HepG2 (cell line): ENCODE measurements around the gene ST6GALNAC4. TPM values are rescaled to one million over a fixed set of nuclear protein-coding genes. Genes with fewer than 3 reads are reported as not detected.

ENCODE experiments used
- ATAC-seq: fragments of 200-7000 bp; cut with Tn5 transposase; 3 replicates; pipeline ENCODE4 v1.9.1; 2020; ENCODE audit warnings: mild to moderate bottlenecking, moderate library complexity
- BruUV-seq: library from RNA; stranded (reverse); fragments of 400-500 nt; replicated peaks from 2 replicates; lab custom pipeline; 2021; lab: Mats Ljungman, UMichigan
- CTCF ChIA-PET: fragments of 300-600 bp; formaldehyde crosslinking; extraction: SDS; loops from one replicate; lab custom pipeline; 2021; ENCODE audit warnings: low total read pairs, inconsistent platforms, low intra/inter-chr PET ratio; lab: Yijun Ruan, JAX
- POLR2A ChIA-PET: fragments of 350-600 bp; sonication (Branson Sonifier 250); formaldehyde crosslinking; loops from one replicate; lab custom pipeline; 2020; ENCODE audit warnings: antibody characterized with exemption, inconsistent platforms; lab: Yijun Ruan, JAX
- DNase-seq: peaks from one replicate; pipeline ENCODE4 v3.0.0-alpha.2; 2015; ENCODE audit warnings: low spot score
- FAIRE-seq: peaks from 3 replicates; lab custom pipeline; 2011; peaks lifted over from hg19 to GRCh38; lab: Jason Lieb, UNC
- H2AFZ ChIP-seq: one replicate; pipeline ENCODE4 v1.6.1; 2011; ENCODE audit warnings: low read length, inconsistent platforms
- H3K27ac ChIP-seq: fragments of 300-600 bp; 3 replicates; pipeline ENCODE4 v1.8.0; 2011; ENCODE audit warnings: mixed run types, mild to moderate bottlenecking, mixed read lengths, low read length, inconsistent platforms; ENCODE audit not compliant: insufficient read depth; ENCODE audit errors: extremely low read length
- H3K27me3 ChIP-seq, 2 experiments: fragments of 200-600 bp in 1 of 2; 2 replicates in 1 of 2; 3 replicates in 1 of 2; pipeline versions ENCODE4 v1.6.0 to v1.8.0; 2011; ENCODE audit warnings: low read length in 2 of 2, mild to moderate bottlenecking in 2 of 2, moderate library complexity in 2 of 2, inconsistent platforms in 1 of 2; ENCODE audit not compliant: insufficient read depth in 2 of 2, control insufficient read depth in 1 of 2
- H3K36me3 ChIP-seq, 2 experiments: fragments of 200-600 bp in 1 of 2; replicated peaks in 1 of 2; 2 replicates in 1 of 2; 3 replicates in 1 of 2; pipeline versions ENCODE4 v1.5.1 to v1.8.0; 2011; ENCODE audit warnings: low read length in 2 of 2, inconsistent platforms in 1 of 2; ENCODE audit not compliant: insufficient read depth in 2 of 2, control insufficient read depth in 1 of 2
- H3K4me1 ChIP-seq: 2 replicates; pipeline ENCODE4 v1.5.1; 2012; ENCODE audit warnings: low read length, inconsistent platforms; ENCODE audit not compliant: insufficient read depth
- H3K4me2 ChIP-seq: 2 replicates; pipeline ENCODE4 v1.6.0; 2011; ENCODE audit warnings: low read depth, low read length, inconsistent platforms
- H3K4me3 ChIP-seq, 3 experiments: fragments of 200-600 bp in 1 of 3; sonication (generic), shearing (Covaris generic) in 1 of 3; replicated peaks in 1 of 3; 2 replicates each; pipeline ENCODE4 v1.5.1; 2011 to 2016; ENCODE audit warnings: low read length in 3 of 3, inconsistent platforms in 2 of 3, low read depth in 2 of 3, mild to moderate bottlenecking in 2 of 3, control low read depth in 1 of 3, mixed read lengths in 1 of 3; ENCODE audit not compliant: insufficient read depth in 1 of 3
- H3K79me2 ChIP-seq: one replicate; pipeline ENCODE4 v1.6.1; 2011; ENCODE audit warnings: low read length, inconsistent platforms; ENCODE audit not compliant: insufficient read depth
- H3K9ac ChIP-seq: 2 replicates; pipeline ENCODE4 v1.6.0; 2011; ENCODE audit warnings: mild to moderate bottlenecking, low read depth, low read length, inconsistent platforms; ENCODE audit not compliant: insufficient read depth
- H3K9me3 ChIP-seq: 2 replicates; pipeline ENCODE4 v1.5.1; 2012; ENCODE audit warnings: mild to moderate bottlenecking, low read length
- H4K20me1 ChIP-seq: 2 replicates; pipeline ENCODE4 v1.6.0; 2011; ENCODE audit warnings: inconsistent platforms, mild to moderate bottlenecking, low read length, moderate library complexity; ENCODE audit not compliant: insufficient read depth
- ARNT ChIP-seq: fragments of 450-650 bp; IDR thresholded peaks from 2 replicates; pipeline ENCODE4 v1.6.1; 2017
- BORCS8-MEF2B ChIP-seq: sonication (generic); formaldehyde crosslinking; IDR thresholded peaks from 2 replicates; pipeline ENCODE4 v1.8.0; 2022; ENCODE audit warnings: mild to moderate bottlenecking, missing genetic modification reagents
- CAMTA2 ChIP-seq: sonication (generic); formaldehyde crosslinking; IDR thresholded peaks from 2 replicates; pipeline ENCODE4 v1.4.0; 2020; ENCODE audit warnings: mild to moderate bottlenecking, missing genetic modification reagents, borderline replicate concordance
- CEBPZ ChIP-seq: IDR thresholded peaks from 2 replicates; pipeline ENCODE4 v1.6.1; 2012; ENCODE audit warnings: low read length, improper control_type of control experiment
- CSRNP2 ChIP-seq: sonication (generic); formaldehyde crosslinking; conservative IDR thresholded peaks from 2 replicates; pipeline ENCODE4 v1.8.0; 2022; ENCODE audit warnings: low read depth, missing genetic modification reagents
- NFKBIZ ChIP-seq: IDR thresholded peaks from 2 replicates; pipeline ENCODE4 v1.6.1; 2018; ENCODE audit warnings: missing genetic modification reagents, missing compliant biosample characterization
- NR2F1 ChIP-seq, 2 experiments: fragments of 450-650 bp in 1 of 2; formaldehyde crosslinking in 1 of 2; IDR thresholded peaks; 2 replicates each; pipeline versions ENCODE4 v1.5.0 to v1.6.1; 2016 to 2020; ENCODE audit warnings: mild to moderate bottlenecking in 1 of 2, missing compliant biosample characterization in 1 of 2, missing genetic modification reagents in 1 of 2, moderate library complexity in 1 of 2
- SIN3A ChIP-seq: IDR thresholded peaks from 2 replicates; pipeline ENCODE4 v1.6.1; 2011; ENCODE audit warnings: low read depth, mild to moderate bottlenecking, control low read depth, low read length, borderline replicate concordance
- THAP11 ChIP-seq: IDR thresholded peaks from 2 replicates; pipeline ENCODE4 v1.6.1; 2016; ENCODE audit warnings: missing biosample characterization, missing genetic modification reagents
- ZBTB34 ChIP-seq: sonication (generic); formaldehyde crosslinking; IDR thresholded peaks from 2 replicates; pipeline ENCODE4 v1.8.0; 2022; ENCODE audit warnings: mild to moderate bottlenecking, missing genetic modification reagents
- ZNF230 ChIP-seq: sonication (generic); formaldehyde crosslinking; IDR thresholded peaks from 2 replicates; pipeline ENCODE4 v1.4.0; 2020; ENCODE audit warnings: mild to moderate bottlenecking, missing genetic modification reagents
- ZNF317 ChIP-seq: sonication (generic); formaldehyde crosslinking; IDR thresholded peaks from 2 replicates; pipeline ENCODE4 v1.5.0; 2020; ENCODE audit warnings: mild to moderate bottlenecking, missing genetic modification reagents
- ZNF790 ChIP-seq: sonication (generic); formaldehyde crosslinking; IDR thresholded peaks from 2 replicates; pipeline ENCODE4 v1.8.0; 2022; ENCODE audit warnings: missing genetic modification reagents, mild to moderate bottlenecking, borderline replicate concordance
- WGBS: methylation state at CpG from one replicate; pipeline ENCODE4 v1.1.6; 2017; ENCODE audit warnings: low lambda C conversion rate; 5-methylcytosine and 5-hydroxymethylcytosine counted together
- in situ Hi-C: cut with HindIII; loops from 2 replicates; pipeline ENCODE4 v1.10.0; 2017; ENCODE audit warnings: low pct_unique_long_range_greater_than_20kb; ENCODE audit not compliant: extremely low pct_ligation_motif_present
- intact Hi-C: fragments of 100-400 bp; cut with micrococcal nuclease; formaldehyde crosslinking; loops from one replicate; pipeline ENCODE4 v1.10.0; 2022; ENCODE audit not compliant: unreplicated experiment
- polyA plus RNA-seq, 8 experiments: library from polyadenylated mRNA; depleted of rRNA in 3 of 8; stranded (reverse) in 7 of 8; unstranded in 1 of 8; fragments of >200 nt; fragmentation: Illumina TruSeq in 4 of 8; extraction: Trizol in 4 of 8; gene quantifications; 2 replicates each; pipeline versions ENCODE4 v1.2.1 to v1.2.3, GENCODE V29; 2011 to 2016; ENCODE audit warnings: low read depth in 4 of 8, missing spikeins in 1 of 8, mixed read lengths in 1 of 8; ENCODE audit not compliant: insufficient read depth in 1 of 8
- total RNA-seq, 5 experiments: library from RNA; depleted of rRNA; stranded (reverse); fragments of >200 nt; fragmentation: Illumina TruSeq; extraction: Trizol; gene quantifications; 2 replicates each; pipeline ENCODE4 v1.2.3, GENCODE V29; 2016; ENCODE audit warnings: low read depth in 1 of 5

ST6GALNAC4 gene
- total and polyA plus RNA-seq, 2 of the 13 experiments (the other 11 are each of a cell fraction or from before 2014, with no cell fraction given), result 18.8 to 27.7 TPM

GRCh38 chr9:127868278-127868902 lies 48.5 kb downstream of the ST6GALNAC4 start (continued):
- TF ChIP-seq ZBTB34 (CRISPR knock-in tag), result no peak
- no peak for TF ChIP-seq ZNF317
- TF ChIP-seq SIN3A, result no peak

GRCh38 chr9:127867356-127868277 lies 49.2 kb downstream of the ST6GALNAC4 start:
- Histone ChIP-seq H3K36me3 (no peaks in the 10 kb centered on the region; a peak in 2 of 5 replicates), H3K9ac (no peak overlapping the region), H3K79me2 (no peaks in the 10 kb centered on the region), H3K27ac (no peak overlapping the region), H3K4me2 (no peak overlapping the region), H3K4me3 (no peak overlapping the region), H3K4me1 (peaks cover 24% of the 10 kb centered on the region), H2AFZ (no peak overlapping the region), H3K27me3 (no peaks in the 10 kb centered on the region), H4K20me1 (no peaks in the 10 kb centered on the region), H3K9me3 (no peaks in the 10 kb centered on the region)
- no TSS peak for BruUV-seq
- FAIRE-seq, result no peak
- DNase-seq, result no peak
- 92% methylated on average over 21 of the region's 30 CpGs for WGBS
- ATAC-seq, result no peak
- POLR2A ChIA-PET, result interaction anchor here (0.6 kb wide), 1 partner anchor 81 kb away, joined by 3 read pairs; no protein-coding TSS in a partner anchor
- intact Hi-C loops, result no loop called here
- in situ Hi-C loops, result no loop called here
- CTCF ChIA-PET, result no interaction called here
- TF ChIP-seq CSRNP2 (CRISPR knock-in tag) (no peak), CEBPZ (no peak), ZNF230 (CRISPR knock-in tag) (no peak), THAP11 (no peak), ARNT (no peak), NFKBIZ (no peak), CAMTA2 (CRISPR knock-in tag) (no peak), NR2F1 (CRISPR knock-in tag; IDR thresholded peaks at IDR 0.05) (no peak), BORCS8-MEF2B (CRISPR knock-in tag) (no peak), ZNF790 (CRISPR knock-in tag) (no peak)
